CD4-positive, alpha-beta T cell treated with Interleukin-4 for 1 hour (primary cell): ENCODE data around the gene TP53TG5.

Experiments used
- DNase-seq, 2 donors: peaks; one replicate each; pipeline ENCODE4 v3.0.0-alpha.2; 2020 to 2022

Gene TP53TG5

DNA sequence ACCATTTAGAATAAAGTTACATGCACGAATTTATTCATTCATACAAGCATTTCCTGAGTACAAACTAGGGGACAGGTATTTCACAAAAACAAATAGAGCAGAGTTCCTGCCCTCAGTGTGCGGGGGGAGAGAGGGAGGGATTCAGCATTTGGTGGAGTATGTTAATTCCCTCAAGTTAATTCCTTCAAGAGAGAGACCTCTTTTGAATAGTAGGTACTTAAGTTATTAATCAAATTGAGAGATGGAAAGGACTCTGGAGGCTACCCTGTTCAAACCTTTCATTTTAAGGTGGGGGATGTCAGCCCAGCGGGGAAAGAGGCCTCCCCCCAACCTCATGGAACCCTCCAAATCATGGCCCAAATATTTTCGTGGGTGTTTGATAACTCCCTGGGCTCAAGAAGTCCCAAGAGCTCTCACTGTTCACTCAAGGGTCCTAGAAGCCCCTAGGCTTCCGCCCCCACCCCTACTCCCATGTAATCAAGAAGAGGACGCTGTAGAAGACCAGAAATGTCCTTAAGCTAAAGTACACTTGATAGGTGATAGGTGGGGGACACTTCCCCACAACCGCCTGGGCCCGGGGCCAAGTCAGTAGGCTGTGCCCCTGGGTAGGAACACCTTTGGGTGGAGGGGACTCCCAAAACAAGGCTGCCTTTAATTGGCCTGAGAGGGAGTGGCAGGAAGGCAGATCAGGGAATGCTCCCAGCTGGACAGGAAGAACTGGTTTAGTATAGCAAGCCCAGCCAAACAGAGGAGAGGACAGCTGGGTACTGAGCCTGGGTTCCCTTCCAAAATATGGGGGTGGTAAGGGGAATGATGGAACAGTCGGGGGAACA lies 32.8 kb downstream of the TP53TG5 start:
- no peak for DNase-seq

DNA sequence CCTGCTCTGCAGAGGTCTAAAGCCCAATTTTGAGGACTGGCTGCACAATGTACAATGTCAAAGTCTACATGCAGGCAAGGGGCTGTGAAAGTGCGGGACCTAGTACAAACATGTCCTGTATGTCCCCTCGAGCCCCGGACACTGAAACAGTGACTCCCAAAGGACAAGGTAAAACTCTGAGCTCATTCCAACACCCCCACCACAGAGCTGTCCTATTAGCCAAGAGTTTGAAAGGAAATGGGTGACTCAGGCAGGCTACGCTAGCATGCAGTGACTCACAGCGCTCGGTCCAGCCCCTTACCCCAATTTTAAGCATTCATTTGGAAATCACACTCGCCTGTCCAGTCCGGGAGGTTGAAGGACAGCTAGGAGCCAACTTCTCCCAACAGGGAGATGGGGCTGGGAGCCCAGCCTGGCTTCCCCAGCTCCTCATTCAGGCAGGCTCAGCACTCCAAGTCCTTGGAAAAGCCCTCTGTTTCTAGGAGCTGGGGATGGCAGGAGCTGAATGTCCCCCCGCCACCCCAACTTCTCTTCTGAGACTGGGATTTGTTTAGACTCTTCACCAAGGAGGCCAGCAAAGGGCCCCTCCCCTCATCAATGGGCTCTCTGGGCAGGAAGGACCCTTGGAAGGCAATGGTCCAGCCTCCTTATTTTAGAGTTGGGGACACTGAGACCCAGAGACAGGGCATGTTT lies 33.8 kb downstream of the TP53TG5 start:
- peak in 1 of 2 donors; percentile 58 for DNase-seq

DNA sequence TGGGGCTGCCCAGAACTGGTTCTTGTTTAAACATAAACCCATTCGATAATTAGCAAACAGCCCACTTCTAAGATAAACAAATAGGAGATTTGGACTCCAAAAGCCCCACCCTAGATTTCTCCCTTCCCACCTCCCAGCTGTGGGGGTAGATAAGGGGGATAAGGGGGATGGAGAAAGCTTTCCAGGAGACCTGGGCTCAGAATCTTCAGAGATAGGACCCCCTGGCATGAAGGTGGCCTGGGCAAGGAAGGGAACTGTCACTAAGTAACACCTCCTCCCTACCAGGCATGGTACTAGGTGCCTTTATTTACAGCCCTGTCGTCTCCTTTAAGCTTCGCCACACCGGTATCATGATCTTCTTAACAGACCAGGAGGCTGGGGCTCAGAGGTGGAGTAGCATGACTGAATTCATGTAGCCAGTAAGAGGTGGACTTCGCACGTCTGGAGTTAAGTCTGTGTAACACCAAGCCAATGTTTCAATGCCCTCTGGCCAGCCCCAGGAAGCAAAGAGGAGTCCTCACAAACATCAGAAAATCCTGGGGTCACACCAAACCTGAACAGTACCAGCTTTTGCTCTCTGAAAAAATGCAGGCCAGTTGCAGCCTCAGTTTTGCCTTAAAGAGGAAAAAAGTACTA lies 34.5 kb downstream of the TP53TG5 start:
- no peak for DNase-seq

DNA sequence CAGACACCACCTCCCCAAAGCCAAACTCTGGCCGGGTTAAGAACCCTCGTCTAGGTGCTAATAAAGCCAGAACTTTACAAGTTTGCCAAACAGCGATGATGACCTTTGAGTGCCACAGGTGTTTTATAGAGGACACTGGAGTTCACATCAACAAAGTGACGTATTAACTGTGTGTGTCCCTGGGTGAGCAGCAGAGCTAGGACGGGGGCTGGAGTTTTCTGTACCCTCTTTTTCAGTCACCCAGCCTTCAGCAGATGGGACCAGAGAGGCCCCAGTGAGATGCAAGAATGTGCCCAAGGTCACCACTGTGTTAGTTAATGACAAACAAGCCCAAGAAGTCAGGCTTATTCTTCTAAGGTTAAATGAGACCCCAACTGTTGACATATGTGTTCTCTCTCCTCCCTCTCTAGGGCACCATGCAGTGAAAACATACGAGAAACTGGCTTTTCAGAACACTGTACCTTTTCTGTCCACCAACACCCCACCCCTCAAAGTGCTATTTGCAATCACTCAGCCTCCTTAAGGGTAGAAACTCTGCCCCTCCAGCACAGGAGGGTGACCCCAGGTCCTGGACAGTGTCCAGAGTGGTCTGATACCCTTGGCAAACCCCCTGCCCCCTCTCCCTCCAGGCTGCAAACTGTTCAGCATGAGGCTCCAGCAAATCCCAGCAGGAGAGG lies 35.1 kb downstream of the TP53TG5 start:
- no peak for DNase-seq

DNA sequence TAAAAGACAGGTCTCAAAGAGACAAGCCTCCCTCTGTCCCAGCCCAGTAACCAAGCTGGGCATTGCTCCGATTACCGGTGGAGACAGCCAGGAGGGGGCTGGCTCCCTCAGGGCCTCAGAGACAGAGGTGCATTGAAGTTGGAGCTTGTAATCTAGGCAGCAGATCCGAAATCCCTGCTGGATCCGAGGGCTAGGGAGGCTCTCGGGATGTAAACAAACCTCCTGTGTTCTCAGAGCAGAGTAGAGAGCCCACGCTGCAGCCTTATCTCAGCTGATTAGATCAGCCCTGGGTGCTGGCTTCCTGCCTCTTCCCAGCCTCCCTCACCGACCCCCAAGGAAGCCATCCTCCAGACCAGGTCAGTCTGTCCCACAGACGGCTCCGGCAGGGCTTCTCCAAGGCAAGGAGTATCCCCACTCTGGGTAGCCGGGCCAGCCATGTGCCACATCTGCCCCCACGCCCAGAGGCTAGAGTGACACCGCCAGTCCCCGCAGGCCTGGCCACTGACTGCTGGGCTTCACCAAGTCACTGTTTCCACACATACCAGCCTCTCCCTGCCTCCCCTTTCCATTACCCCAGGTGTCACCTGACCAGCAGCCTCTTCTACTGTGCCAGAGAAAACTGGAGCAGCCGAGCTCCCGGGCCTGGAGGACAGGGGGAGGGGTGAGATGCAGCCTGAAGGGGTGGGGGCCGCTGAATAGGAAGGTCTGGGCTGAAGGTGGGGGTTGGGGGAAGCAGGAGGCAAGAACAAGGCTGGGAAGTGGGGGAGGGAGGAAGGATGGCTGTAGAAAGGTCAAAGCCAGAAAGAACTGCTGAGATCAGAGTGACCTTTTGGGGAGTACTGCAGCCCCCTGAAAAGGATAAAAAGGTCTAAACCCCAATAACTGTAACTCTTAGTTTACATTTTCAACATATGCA lies 35.9 kb downstream of the TP53TG5 start:
- DNase-seq: no peak

DNA sequence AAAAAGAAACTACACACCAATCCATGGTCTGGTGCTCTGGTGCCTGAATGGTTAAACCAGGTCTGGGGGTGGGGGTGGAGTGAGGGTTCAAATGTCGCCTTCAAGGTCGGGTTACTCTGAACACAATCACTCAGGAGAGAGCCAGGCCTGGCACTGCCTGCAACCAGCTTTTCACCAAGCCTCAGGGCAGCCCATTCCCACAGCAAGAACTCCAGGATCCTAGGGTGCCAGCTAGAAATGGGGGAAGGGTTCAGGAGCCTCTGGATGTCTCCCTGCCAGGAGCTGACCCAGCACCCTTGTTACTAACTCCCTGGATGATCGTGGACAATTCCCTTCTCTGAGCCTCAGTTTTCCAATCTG lies 36.6 kb downstream of the TP53TG5 start:
- no peak for DNase-seq

DNA sequence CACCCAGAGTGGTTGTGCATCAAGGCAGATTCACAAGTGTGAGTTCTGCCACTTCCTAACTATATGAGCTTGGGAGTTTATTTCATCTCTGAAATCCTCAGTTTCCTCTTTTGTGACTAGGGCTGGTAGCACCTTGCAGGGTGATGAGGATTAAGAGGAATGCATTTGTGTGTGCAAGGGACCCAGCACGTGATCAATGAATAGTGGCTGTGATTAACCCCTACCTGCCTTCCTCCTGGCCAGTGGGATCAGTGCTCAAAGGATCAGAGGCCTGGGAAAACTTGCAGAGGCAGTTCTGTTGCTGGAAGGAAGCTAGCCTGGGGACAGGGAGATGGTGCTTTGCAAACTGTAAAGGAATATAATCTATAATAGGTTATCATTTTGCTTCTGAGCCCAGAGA lies 37.2 kb downstream of the TP53TG5 start:
- DNase-seq: no peak

DNA sequence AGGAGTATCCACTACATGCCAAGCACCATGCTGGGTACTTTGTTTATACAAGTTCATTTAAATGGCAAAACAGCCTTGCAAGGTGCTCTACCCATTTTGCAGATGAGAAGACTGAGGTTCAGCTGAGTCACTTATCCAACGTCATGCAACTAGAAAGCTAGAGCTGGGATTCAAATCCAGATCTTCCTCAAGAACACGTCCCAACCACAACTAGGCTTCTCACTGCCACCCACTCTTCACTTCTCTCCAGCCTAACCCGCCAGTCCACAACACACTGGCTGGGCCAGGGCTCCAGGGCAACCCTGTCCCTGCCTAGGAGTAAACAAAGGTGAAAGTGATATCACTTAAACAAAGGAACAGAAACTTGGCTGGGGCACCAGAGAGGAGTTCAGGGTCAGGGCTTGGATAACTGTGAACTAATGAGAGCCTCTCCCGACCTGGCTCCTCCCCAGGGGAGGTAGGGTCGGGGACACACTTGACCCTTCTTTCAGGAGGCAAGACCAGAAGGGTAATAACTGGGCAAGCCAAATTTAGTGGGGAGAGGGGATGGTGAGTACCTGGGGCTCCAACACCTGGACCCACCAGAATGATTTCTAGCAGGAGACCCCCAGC lies 37.8 kb downstream of the TP53TG5 start:
- DNase-seq: no peak

DNA sequence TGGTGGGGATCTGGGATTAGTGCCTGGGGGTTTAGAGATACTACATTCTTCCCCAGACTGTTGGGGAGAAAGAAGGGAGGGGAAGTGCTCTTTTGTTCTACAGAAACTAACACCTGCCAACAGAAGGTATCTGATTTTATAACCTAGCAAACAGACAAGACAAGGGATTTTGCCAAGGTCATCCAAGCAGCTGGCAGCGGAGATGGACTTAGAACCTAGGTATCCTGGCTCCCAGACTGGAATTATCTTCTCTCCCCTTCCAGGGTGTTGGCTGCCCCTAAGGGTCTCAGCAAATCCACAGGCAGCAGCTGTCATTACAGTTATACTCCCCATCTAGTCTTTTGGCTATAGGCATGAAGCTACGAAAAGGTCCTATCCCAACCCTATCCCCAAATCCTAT lies 38.3 kb downstream of the TP53TG5 start:
- no peak for DNase-seq

DNA sequence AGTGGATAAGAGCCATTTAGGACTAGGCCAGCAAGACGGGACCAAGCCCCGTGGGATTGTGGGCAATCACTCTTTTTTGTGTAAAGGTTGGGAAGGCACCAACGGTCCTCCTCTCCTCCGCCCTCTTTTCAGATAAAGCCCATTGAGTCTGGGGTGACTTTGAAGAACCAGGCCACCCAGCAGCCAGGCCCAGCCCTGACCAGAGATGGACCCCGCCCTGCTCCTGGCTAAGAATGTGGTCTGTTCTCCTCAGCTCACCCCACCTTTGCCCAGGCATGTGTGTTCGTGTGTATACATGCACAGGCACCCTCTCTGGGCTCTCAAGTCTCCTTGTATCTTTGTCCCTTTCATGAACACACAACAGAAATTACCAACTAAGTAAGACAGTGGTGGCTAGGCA lies 39.0 kb downstream of the TP53TG5 start:
- DNase-seq: no peak

DNA sequence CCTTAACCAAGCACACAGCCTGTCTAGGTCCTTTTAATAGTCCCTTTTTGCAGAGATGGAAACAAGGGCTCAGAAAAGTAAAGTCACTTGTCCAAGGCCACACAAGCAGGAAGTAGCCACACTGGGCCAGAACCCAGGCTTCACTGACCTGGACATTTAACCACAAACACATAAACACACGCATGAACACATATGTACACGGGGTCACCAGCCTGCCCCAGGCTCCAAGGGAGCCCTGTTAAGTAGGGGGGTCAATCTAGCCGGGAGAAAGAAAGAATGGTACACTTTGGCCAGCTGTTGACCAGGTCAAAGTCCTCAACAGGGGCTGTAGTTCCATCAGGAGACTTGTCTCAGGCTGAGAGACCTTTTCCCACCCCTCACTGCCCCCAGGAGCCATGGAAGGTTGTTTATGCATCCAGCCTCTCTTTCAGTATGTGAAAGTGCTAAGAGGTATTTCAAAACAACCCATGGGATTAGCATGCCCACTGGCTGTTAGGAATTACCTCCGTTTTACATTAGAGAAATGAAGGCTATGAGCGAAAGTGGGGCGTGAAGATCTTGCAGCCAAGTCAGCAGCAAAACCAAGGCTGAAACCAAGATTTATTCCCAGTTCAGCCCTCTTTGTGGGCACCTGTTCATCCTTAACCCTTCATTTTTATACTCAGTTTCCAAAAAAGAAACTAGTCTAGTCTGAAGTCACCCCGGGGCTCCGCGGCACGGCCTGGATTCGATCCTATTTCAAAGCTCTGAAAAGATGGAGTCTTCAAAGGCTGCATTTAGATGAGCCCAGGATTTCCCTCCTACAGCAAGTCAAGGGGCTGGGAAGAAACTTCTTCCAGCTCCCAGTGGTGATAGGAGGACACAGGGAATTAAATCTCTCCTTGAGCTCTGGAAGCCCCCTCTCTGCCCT lies 39.7 kb downstream of the TP53TG5 start:
- no peak for DNase-seq

DNA sequence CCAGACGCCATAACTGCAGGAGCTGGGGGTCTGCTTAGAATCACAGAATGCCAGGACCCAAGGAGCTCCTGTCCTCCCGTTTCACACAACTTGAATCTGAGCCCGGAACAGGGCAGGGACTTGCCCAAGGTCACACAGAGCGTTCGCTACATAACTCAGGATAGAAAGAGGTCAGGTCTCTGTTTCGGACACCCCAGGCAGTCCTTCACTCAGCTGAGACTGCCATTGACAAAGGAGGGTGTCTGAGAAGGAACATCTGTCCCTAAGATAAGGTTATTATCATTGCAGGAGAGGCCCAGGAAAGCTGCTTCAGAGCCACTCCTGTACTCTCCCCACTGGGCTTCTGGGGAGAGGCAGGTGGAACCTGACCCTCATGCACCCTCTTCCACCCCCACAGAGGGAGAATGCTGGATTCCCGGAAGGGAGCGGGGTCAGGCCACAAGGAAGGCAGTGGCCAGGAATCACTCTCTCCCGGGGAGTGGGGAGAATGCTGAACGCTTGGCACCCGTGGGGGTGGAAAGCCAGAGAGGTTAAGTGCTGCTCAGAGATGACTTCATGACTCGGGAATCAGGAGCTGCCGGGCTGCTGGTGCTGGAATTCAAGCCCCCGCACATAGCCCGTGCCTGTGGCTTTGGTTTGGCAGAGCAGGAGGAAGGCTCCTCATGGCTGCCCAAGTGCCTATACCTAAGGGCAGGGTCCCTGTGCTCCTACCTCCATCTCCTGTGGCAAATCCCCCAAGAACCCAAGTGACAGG lies 40.6 kb downstream of the TP53TG5 start:
- no peak for DNase-seq

DNA sequence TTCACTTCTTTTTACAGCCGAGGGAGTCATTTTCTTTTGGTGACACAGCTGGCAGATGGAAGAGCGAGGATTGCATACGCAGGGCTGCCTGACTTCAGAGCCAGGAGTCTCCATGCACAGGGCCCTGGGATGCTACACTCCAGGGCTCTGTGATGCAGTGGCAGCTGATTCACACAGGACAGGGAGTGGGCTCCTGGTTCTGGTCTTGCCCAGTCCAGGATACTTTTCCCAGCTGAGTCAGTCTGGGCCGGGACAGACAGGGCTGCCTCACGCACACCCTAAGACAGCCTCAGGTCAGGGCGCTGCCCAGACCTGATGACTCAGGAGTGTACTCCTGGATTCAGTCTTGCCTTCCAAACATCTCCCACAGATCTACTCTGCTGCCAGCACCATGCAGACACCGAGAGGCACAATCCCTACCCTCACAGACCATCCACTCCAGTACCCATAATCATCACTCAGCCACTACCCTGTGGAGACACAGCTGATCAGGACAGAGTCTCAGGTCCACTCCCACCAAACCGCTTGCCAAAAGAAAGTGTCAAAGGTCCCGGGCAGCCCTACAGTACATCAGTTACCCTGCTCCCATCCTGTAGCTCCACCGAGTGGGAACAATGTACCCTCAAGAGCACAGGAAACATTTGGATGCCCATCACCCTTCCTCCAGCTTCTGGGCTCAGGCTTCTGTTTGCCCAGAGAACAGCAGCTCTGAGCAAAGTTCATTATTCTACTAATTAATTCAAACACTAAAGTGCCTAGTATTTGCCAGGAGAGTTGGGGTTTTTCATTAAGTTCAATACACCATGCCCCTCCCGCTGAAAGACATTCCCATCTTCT lies 41.4 kb downstream of the TP53TG5 start:
- DNase-seq: no peak

DNA sequence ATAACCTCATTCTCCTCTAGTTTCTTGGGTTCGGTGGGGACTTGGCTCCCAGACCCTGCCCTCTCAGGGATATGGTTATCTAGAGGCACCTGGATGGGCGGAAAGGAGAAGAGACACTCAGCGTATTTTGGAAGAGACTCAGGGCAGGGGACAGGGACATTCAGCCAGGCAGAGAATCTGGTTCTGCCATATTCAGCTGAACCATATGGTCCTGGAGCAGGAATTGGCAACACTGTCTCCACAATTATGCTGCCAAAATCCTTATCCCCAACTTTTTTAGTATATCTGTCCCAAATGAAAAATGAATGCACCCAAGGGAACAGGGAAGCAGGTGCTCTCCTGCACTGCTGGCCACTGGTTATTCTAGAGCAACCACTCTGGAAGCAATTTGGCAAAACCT lies 47.6 kb downstream of the TP53TG5 start:
- DNase-seq: no peak

DNA sequence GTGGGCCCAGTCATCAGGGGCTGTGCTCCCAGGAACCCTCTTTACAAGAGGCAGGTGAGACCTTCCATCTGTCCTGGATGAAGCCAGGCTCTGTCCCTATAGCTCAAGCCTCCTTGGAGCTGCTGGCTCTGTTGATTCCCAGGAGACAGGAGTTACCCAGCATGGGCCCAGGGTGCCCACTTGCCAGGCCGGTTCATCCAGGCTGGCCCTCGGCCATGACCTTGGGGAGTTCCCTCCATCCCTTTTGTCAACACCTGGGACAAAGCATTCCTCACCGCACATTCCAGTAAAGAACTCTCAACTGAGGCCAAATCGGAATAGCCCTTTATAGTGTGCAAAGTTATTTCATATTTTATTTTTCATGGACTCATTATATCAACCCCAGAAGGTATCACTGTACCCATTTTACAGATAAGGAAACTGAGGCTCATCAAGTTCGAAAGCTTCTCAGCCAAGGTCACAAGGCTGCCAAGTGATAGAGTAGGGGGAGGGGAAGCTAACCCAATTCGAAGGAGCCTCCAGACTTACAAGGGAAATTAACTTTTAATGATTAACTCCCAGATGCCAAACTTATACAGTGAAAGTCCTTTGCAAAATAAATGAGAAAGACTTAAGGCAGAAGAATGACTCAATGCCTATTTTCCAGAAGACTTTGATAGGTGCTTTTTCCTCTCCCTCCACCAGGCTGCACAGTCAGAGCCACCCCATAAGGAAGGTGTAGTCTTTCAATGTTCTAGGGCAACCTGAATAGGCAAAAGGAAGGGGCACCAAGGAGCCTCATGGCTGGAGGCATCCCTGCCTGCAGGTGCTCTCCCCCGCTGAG lies 48.4 kb downstream of the TP53TG5 start:
- DNase-seq: no peak

DNA sequence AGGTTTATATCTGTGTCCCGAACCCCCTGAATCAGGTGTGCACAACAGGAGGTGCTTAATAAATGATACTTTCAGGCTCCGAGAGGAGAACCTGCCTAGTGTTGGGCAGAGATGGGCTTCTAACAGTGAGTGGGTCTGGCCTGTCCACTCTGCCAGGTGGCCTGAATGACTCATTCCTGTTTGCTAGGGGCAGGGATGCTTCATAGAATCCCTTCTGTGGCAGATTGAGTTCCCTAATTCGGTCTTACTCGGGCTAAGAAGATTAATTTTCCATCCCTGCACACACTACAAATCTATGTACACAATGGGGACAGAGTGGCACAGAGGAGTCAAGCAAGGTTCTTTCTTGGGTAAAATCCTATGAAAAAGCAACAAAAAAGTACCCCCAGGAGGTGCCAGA lies 49.7 kb downstream of the TP53TG5 start:
- no peak for DNase-seq

DNA sequence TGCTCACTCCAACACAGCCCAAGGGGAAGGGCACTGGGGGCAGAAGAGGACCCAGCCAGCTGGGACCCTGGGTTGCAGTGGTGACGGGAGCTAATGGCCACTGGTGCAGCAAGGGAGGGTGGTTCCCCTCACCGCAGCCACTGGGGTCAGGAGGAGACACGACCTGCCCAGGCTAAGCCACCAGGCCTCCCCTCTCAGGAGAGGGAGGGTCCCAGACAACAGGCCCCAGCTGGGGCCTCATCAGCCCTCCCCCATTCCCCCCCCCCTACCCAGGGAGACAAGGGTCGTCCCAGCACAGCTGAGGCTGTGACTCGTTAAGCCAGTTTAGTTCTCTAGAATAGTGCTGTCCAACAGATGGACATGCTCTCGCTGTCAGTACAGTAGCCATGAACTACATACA lies 52.8 kb downstream of the TP53TG5 start:
- DNase-seq: no peak

DNA sequence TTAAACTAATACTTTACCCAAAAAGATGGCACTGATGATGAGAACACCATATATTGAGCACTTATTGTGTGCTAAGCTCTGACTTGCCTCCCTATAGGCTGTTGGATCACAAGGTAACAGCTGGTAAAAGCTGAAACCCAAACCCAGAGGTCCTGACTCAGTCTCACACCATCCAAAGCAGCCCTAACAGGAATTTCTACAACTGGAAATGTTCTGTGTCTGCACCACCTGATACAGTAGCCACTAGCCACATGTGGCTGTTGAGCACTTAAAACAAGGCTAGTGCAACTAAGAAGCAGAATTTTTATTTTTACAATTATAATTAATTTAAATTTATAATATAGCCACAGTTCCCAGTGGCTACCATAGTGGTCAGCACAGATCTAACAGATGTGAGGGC lies 54.4 kb downstream of the TP53TG5 start:
- no peak for DNase-seq
